ENCODE data around the gene KIAA0232.

GRCh38 chr4:6888506-6889071 is 106.1 kb downstream of the KIAA0232 start:
- TF ChIP-seq EZH2 (IDR thresholded peaks at IDR 0.05; ENCODE audit: insufficient read depth, poor library complexity, severe bottlenecking) (no peak), EZH2phosphoT487 (IDR thresholded peaks at IDR 0.05; ENCODE audit: insufficient read depth, low read depth) (no peak)

Data from GM23248 (cell line).